ENCODE data around the gene EXD3. TPM values are rescaled to one million over a fixed set of nuclear protein-coding genes. Genes with fewer than 3 reads are reported as not detected.

The EXD3 gene
- total and polyA plus RNA-seq, 8 donors, result 8.1 to 57.3 (median 13.6) TPM

DNA sequence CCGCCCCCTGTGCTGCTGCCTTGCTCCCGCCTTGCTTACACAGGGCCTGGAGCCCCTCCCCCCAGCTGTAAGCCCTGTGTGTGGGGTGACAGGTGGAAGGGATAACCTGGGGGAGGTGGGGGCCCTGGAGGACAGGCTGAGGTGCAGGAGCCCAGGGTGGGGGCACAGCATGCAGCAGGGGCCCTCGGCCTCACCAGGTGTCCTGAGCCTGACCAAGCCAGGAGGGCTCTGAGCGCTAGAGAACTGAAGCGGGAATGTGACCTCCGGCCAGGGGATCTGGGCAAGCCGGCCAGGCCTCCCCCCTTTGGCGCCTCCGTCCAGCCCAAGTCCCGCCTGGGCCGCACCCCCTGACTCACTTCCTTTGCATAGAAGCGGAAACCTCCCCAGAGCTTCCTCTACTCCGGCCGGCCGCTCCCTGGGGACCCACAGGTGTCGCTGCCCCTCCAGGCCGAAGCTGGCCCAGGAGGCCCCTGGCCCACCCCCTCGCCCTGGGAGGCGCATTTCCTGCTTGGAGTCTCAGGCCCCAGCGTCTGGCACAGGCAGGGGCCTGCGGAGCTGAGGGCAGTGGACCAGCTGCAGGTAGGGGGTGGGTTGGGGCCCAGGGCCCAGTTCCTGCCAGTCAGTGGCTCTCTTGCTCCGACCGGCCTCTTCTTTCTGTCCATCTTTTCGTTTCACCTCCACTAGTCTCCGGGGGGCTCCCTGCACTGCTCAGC lies 145.5 kb downstream of the EXD3 start, which contains the start of gene TOR4A:
TOR4A (plus strand) TSS at position 398 of the 713 bp plus-strand sequence. CDS start 964 bp downstream, outside the sequence.
- peaks cover 0 to 10% (median 8%) of the 10 kb centered on the region in 3 donors for H3K4me1 ChIP-seq
- intact Hi-C loops (cut with DNase I), result loop anchor here in 1 of 3 donors (10.0 kb wide), 1 partner anchor 247 kb away; no protein-coding TSS in a partner anchor
- peaks cover 3 to 5% (median 5%) of the 10 kb centered on the region in 3 donors for H3K36me3 ChIP-seq
- peak within 1 kb of the TSS; percentile 10 to 45 (median 28) for H3K4me3 ChIP-seq
- WGBS, 2 donors, result 48 to 51% methylated on average over 21 to 25 of the region's 25 CpGs
- H3K27me3 ChIP-seq, result no peaks in the 10 kb centered on the region
- no peak for TF ChIP-seq CTCF (IDR thresholded peaks at IDR 0.05)
- DNase-seq (peak; percentile 65 to 89 (median 77)), ATAC-seq (peak; percentile 55 to 78 (median 77)), FAIRE-seq (no peak)
- H3K27ac ChIP-seq, result peak within 1 kb of the TSS; percentile 76 to 91 (median 86)
- no peaks in the 10 kb centered on the region for H3K9me3 ChIP-seq

- FAIRE-seq, result no peak
- peaks cover 7 to 11% (median 11%) of the 10 kb centered on the region in 3 donors for H3K36me3 ChIP-seq
- peak overlapping the region; percentile 76 to 91 (median 86) for H3K27ac ChIP-seq
- WGBS, 2 donors, result 47 to 51% methylated on average over 30 of the region's 30 CpGs
- no peaks in the 10 kb centered on the region for H3K27me3 ChIP-seq
- TF ChIP-seq CTCF (IDR thresholded peaks at IDR 0.05), result no peak
- peak in 5 of 6 donors; percentile 57 to 84 (median 73) for DNase-seq
- H3K4me3 ChIP-seq, result peak overlapping the region in 3 of 4 donors; percentile 23 to 45 (median 34)
- no peaks in the 10 kb centered on the region for H3K9me3 ChIP-seq
- intact Hi-C loops (cut with DNase I), result loop anchor here in 1 of 3 donors (10.0 kb wide), 1 partner anchor 248 kb away; no protein-coding TSS in a partner anchor
- H3K4me1 ChIP-seq, result peaks cover 0 to 10% (median 8%) of the 10 kb centered on the region in 3 donors
- ATAC-seq, result peak; percentile 54 to 64 (median 60)
These were observed 146.3 kb downstream of the EXD3 start for GRCh38 chr9:137276473-137277328.

DNA sequence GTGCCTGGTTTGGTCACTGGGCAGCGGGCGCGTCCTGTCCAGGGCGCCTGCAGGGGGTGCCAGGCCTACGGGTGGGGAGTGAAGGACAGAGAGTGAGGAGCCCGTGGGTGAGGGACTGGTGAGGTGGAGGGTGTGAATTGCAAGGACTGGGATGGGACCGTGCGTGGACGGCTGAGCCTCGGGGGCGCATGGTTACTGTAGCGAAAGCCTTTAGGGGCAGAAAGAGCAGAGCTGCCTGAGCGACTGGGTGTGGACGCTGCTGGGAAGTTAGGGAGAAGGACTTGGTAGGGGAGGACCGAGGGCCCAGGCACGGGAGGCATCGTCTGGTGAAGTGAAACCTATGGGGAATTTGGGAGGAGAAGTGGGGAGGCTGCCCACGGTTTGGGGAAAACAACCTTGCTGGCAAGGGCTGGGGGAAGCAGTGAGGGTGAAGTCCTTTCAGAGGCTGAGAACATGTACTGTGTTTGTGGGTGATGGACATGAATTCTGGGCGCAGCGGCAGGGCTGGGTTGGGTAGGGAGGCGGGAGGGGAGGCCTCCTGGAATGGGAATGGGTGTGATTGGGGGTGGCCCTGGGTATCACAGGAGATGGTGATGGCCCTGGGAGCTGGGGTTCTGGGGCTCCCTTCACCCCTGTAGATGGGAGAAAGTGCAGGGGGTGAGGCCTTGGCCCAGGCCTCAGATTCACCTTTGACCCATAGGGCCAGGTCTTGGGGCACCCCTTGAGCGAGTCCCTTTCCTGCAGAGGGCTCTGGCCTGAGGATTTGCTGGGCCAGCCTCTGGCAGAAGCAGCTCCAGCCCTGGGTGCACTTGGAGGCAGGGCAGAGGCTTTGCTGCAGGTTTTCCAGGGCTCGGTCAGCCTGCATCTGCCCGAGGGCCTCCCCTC lies 147.1 kb downstream of the EXD3 start:
- H3K36me3 ChIP-seq, result peaks cover 7 to 11% (median 11%) of the 10 kb centered on the region in 3 donors
- no peak for FAIRE-seq
- no peak for ATAC-seq
- 85 to 92% methylated on average over 24 of the region's 24 CpGs for WGBS, 2 donors
- H3K4me1 ChIP-seq, result peaks cover 0 to 10% (median 8%) of the 10 kb centered on the region in 3 donors
- peak overlapping the region in 3 of 4 donors; percentile 76 to 91 (median 82) for H3K27ac ChIP-seq
- H3K9me3 ChIP-seq, result no peaks in the 10 kb centered on the region
- no peaks in the 10 kb centered on the region for H3K27me3 ChIP-seq
- intact Hi-C loops (cut with DNase I), result loop anchor here in 1 of 3 donors (10.0 kb wide), 1 partner anchor 249 kb away; no protein-coding TSS in a partner anchor
- no peak overlapping the region for H3K4me3 ChIP-seq
- peak in 1 of 6 donors; percentile 15 for DNase-seq
- no peak for TF ChIP-seq CTCF (IDR thresholded peaks at IDR 0.05)

DNA sequence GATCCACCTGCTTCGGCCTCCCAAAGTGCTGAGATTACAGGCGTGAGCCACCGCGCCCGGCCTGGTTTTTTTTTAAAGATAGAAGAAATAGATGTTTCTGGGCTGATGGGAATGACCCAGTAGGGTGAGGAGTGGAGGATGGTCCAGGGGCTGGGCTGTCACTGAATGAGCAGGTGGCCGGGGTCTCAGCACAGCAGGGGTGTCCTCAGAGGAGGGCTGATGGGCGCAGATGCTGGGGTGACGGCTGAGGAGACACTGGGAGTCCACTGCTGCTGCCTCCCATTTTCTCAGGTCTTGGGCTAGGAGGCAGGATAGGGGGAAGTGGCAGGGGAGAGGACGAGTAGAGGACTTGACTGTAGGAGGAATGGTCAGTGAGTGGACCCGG lies 147.8 kb downstream of the EXD3 start:
- intact Hi-C loops (cut with DNase I), result loop anchor here in 1 of 3 donors (10.0 kb wide), 1 partner anchor 250 kb away; no protein-coding TSS in a partner anchor
- Histone ChIP-seq H3K4me1 (peaks cover 0 to 10% (median 8%) of the 10 kb centered on the region in 3 donors), H3K36me3 (peaks cover 7 to 11% (median 11%) of the 10 kb centered on the region in 3 donors), H3K9me3 (no peaks in the 10 kb centered on the region), H3K27me3 (no peaks in the 10 kb centered on the region), H3K27ac (no peak overlapping the region), H3K4me3 (no peak overlapping the region)
- ATAC-seq (no peak), FAIRE-seq (no peak), DNase-seq (no peak)
- 74 to 88% methylated on average over 10 of the region's 10 CpGs for WGBS, 2 donors
- no peak for TF ChIP-seq CTCF (IDR thresholded peaks at IDR 0.05)
